Skeletal muscle satellite cell (primary cell): Measurements from ENCODE around the gene PFDN4. TPM values are rescaled to one million over a fixed set of nuclear protein-coding genes. Genes with fewer than 3 reads are reported as not detected.

Experiments used
- H3K27me3 ChIP-seq: 2 replicates; pipeline ENCODE4 v1.7.0; 2013; ENCODE audit warnings: low read length; ENCODE audit not compliant: control insufficient read depth, insufficient read depth
- H3K36me3 ChIP-seq: 2 replicates; pipeline ENCODE4 v1.7.0; 2013; ENCODE audit warnings: mild to moderate bottlenecking, control low read depth, low read length; ENCODE audit not compliant: insufficient read depth
- H3K4me1 ChIP-seq: 2 replicates; pipeline ENCODE4 v1.7.0; 2013; ENCODE audit warnings: low read length; ENCODE audit not compliant: control insufficient read depth, insufficient read depth
- H3K4me2 ChIP-seq: 2 replicates; pipeline ENCODE4 v1.7.0; 2013; ENCODE audit warnings: mild to moderate bottlenecking, low read length
- H3K4me3 ChIP-seq: 2 replicates; pipeline ENCODE4 v1.7.0; 2013; ENCODE audit warnings: low read length
- H3K9ac ChIP-seq: 2 replicates; pipeline ENCODE4 v1.7.0; 2013; ENCODE audit warnings: mild to moderate bottlenecking, low read depth, low read length, moderate library complexity
- H3K9me3 ChIP-seq: replicated peaks from 2 replicates; pipeline ENCODE4 v1.7.0; 2013; ENCODE audit warnings: mild to moderate bottlenecking, control low read depth, low read length
- total RNA-seq: library from RNA; depleted of rRNA; stranded (reverse); fragments of >200 nt; gene quantifications from 2 replicates; pipeline ENCODE4 v1.2.3, GENCODE V29; 2012; rRNA removed

Gene PFDN4, protein sequence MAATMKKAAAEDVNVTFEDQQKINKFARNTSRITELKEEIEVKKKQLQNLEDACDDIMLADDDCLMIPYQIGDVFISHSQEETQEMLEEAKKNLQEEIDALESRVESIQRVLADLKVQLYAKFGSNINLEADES
- total RNA-seq = 84.7 and 135 TPM in 2 replicates

DNA sequence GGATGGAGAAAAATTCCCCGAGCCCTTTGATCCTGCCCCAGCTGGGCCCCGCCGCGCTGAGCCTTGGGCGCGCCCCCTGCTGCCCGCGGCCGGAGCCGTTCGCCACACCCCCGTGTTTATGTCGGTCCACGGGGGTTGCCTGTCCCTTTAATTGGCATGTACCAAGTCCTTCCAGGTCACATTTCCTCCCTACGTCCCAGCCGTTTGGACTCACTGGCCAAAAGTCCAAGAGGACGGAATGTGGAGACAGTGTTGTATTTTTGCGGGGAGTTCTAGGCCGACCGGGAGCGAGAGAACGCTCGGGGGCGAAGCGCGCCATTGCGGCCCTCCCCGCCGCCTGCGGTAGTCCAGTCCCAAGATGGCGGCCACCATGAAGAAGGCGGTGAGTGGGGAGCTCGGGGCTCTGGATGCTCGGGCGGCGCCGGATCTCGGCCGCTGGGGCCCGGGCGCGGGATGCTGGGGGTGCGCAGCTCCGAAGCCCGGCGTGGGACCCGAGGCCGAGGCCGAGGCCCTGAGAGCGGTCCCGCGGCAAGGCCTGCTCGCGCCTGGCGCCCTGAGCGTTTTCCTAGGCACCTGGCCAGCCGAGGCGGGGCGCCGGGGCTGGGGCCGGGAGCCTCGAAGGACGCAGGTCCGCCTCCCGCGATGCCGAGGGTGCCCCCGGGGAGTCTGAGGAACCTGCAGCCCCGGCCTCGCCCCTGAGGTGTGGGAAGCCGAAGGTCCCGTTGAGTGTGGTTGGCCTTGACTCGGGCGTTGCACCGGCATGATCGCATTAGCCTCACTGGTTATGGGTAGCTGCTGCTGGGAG lies at the start of gene PFDN4:
Gene PFDN4 (plus strand): TSS at position 345 of the 805 bp plus-strand sequence. CDS start 14 bp downstream, at position 359.
- H3K36me3 ChIP-seq = no peaks in the 10 kb centered on the region
- peak within 1 kb of the TSS; percentile 87 for H3K4me3 ChIP-seq
- H3K9ac ChIP-seq = peak within 1 kb of the TSS; percentile 99
- peaks cover 27% of the 10 kb centered on the region for H3K27me3 ChIP-seq
- peak within 1 kb of the TSS; percentile 90 for H3K4me2 ChIP-seq
- H3K4me1 ChIP-seq = peaks cover 16% of the 10 kb centered on the region
- H3K9me3 ChIP-seq = no peaks in the 10 kb centered on the region

DNA sequence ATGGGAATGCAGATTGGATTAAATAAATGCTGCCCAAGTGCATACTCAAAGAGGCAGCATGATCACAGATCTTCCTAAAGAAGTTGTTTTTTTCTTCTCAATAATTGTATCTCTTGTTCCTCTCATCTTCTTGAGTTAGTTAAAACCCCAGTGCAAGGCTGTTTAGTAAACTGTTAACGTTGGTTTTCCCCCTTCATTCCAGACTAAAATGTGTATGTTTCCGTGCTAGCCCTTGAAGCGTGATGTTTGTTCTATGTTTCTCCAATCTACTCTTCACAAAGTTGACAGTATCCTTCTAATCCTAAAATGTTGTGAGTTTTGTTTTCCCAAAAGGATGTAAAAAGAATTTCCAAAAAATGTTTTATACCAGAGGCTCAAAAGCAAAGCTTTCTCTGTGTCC lies 49.7 kb upstream of the PFDN4 start:
- no peak overlapping the region for H3K4me3 ChIP-seq
- no peaks in the 10 kb centered on the region for H3K4me1 ChIP-seq
- H3K36me3 ChIP-seq = no peaks in the 10 kb centered on the region
- no peak overlapping the region for H3K9ac ChIP-seq
- H3K27me3 ChIP-seq = peaks cover 59% of the 10 kb centered on the region
- no peaks in the 10 kb centered on the region for H3K9me3 ChIP-seq
- H3K4me2 ChIP-seq = no peak overlapping the region

DNA sequence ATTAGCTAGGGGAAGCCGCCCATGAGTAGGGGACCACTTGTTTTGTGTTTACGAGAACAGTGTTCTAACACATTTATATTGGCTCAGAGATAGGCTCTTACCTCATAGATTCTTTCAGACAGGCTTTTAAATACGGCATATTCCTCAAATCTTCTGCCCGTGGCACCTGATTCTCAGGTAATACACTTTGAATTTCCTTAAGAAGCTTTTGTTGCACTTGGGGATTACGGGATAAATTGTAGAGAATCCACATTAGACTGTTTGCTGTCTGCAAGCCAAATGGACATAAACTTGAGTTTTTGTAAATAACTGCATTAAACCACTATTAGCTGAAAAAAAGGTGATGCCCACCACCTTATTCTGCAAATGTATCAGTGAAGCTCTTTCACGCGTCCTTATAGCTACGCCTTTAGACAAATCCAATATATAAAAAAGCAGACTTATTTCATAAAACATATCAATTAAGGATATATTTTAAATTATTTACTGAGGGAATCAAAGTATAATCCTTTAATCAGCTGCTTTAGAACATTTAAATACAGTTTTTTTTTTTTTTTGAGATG lies 49.0 kb upstream of the PFDN4 start:
- Histone ChIP-seq H3K4me2 (no peak overlapping the region), H3K4me1 (no peaks in the 10 kb centered on the region), H3K9ac (no peak overlapping the region), H3K4me3 (no peak overlapping the region), H3K9me3 (no peaks in the 10 kb centered on the region), H3K27me3 (peaks cover 62% of the 10 kb centered on the region), H3K36me3 (no peaks in the 10 kb centered on the region)

DNA sequence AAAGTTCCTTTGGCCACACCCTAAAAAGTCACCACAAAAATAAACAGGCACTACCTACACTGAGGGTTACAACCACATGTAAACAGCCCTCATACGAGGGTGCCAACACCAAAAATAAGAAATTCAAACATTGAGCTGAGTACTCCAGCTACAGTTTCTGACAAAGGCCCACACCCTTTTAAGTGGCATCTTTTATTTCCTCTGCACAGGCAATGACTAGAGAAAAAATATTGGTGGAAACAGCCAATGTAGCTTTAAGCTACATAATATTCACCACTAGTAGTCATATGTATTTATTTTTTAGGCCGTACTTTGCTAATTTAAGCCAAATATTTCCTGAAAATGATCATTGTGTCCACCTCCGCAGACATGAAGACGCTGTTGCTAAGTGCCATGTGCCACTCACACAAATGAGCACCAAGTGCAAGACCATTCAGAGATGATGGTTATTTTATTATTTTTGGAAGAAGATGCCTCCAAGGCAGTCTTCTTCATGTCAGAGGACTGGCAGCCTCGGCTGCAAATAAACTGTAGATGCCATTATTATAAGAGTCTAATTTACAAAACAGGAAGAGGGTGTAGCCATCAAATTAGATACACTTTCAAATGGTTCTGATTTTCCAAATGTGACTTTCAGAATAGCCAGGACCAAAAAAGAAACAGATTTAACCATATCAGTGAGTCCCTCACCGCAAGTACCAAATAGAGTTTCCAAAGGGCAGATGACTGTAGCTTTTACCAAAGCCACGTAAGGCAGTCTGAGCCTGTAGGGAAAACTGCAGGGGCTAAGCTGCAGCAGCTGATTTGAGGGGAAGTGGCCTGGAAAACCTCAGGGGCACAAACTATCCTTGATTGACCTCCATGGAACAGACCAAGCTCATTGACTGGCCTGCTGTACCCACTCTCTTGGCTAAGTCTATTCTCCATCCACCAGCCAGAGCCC lies 47.6 kb upstream of the PFDN4 start:
- Histone ChIP-seq H3K4me2 (no peak overlapping the region), H3K27me3 (peaks cover 69% of the 10 kb centered on the region), H3K9ac (no peak overlapping the region), H3K4me1 (no peaks in the 10 kb centered on the region), H3K4me3 (no peak overlapping the region), H3K9me3 (no peaks in the 10 kb centered on the region), H3K36me3 (no peaks in the 10 kb centered on the region)

DNA sequence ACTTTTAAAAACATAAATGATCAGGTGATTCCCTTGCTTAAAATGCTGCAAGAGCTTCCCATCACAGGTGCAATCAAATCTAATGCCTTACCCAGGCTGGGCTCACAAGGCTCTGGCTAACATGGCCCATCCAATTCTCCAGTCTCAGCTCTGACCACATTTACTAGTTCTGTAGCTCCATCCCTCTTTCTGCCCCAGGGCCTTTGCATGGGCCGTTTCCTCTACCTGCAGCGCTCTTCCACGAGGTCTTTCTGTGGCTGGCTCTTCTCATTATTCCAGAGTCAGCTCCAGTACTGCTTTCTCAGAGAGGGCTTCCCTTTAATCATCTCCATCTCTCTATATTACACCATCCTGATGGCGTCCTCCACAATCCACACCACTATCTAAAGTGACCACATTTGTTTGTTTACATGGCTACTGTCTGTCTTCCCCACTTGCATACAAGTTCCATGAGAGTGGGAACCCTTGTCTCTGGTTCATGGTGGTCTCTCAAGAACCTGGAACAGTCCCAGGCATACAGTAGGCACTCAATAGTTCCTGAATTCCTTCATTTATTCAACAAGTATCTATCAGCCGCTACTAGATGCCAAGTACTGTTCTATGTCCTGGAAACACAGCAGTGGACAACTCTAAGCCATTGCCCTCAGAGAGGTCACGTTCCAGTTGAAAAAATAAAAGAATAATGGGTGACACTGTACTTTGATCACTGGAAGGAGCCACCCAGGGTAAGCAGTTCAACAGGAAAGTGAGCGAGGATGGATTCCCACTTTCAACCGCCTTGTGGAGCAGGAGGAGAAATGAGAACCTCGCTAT lies 46.7 kb upstream of the PFDN4 start:
- no peaks in the 10 kb centered on the region for H3K4me1 ChIP-seq
- H3K9me3 ChIP-seq = no peaks in the 10 kb centered on the region
- peaks cover 71% of the 10 kb centered on the region for H3K27me3 ChIP-seq
- no peak overlapping the region for H3K4me2 ChIP-seq
- H3K4me3 ChIP-seq = no peak overlapping the region
- no peak overlapping the region for H3K9ac ChIP-seq
- H3K36me3 ChIP-seq = no peaks in the 10 kb centered on the region

DNA sequence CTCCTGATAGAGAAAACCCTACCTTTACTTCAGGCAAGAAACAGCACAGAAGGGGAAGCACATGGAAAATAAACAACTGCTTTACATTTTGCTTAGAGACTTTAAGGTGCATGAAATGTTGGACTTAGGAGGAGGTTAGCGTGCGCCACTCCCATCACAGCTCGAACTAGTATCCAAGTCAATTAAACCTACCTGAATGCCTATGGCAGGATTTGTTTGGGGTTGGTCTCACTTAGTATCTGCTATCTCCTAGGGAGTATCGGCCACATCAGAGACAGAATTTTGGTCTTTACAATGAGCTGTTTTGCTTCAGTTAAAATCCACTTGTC lies 46.1 kb upstream of the PFDN4 start:
- H3K27me3 ChIP-seq = peaks cover 66% of the 10 kb centered on the region
- H3K4me2 ChIP-seq = no peak overlapping the region
- no peaks in the 10 kb centered on the region for H3K36me3 ChIP-seq
- H3K9me3 ChIP-seq = no peaks in the 10 kb centered on the region
- no peaks in the 10 kb centered on the region for H3K4me1 ChIP-seq
- no peak overlapping the region for H3K9ac ChIP-seq
- H3K4me3 ChIP-seq = no peak overlapping the region

DNA sequence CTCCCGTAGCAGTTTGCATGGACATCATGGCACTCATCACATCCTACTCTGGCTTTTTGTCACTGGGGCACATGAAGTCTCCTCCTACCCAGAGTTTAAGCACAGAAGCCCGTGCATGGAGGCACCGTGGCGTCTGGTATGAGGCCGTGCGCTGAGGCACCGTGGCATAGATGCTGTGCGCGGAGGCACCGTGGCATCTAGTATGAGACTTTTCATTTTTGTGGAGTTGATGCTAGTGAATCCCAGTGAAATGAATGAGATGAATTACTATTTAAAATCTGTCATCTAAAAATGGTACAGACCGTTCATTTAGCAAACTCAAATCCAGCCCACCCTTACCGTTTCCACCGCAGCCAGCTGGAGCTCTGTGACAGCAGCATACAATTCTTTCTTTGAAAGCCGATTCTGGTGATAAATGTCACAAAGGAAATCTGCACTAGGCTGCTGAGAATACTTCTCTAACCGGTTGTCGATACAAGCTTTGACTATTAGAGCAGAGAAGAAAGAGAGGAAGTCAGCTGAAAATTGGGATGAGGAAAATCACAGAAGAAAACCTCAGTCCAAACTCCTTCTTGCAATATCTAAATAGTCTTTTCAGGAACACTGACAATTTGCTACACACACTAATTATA lies 45.4 kb upstream of the PFDN4 start:
- Histone ChIP-seq H3K4me3 (no peak overlapping the region), H3K9ac (no peak overlapping the region), H3K4me1 (no peaks in the 10 kb centered on the region), H3K36me3 (no peaks in the 10 kb centered on the region), H3K9me3 (no peaks in the 10 kb centered on the region), H3K4me2 (no peak overlapping the region), H3K27me3 (peaks cover 61% of the 10 kb centered on the region)

DNA sequence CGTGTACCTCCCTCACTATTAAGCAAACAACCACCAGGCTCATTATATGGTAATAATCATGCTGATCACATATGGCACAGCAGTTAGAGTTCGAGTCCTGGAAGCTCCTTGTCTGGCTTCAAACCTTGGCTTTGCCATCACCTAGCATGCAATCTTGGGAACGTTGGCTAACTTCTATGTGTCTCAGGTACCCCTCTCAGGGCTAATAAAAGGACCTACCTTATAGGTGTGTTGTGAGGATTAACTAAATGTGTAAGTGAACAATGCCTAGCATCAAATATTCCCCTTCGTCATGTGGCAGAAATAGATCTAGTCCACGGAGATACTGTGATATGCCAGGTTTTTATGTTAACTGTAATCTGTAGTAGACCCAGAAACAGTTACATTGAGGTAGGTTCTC lies 44.5 kb upstream of the PFDN4 start:
- no peak overlapping the region for H3K4me3 ChIP-seq
- no peaks in the 10 kb centered on the region for H3K36me3 ChIP-seq
- H3K9me3 ChIP-seq = no peaks in the 10 kb centered on the region
- H3K27me3 ChIP-seq = peaks cover 60% of the 10 kb centered on the region
- no peaks in the 10 kb centered on the region for H3K4me1 ChIP-seq
- H3K4me2 ChIP-seq = no peak overlapping the region
- H3K9ac ChIP-seq = no peak overlapping the region

DNA sequence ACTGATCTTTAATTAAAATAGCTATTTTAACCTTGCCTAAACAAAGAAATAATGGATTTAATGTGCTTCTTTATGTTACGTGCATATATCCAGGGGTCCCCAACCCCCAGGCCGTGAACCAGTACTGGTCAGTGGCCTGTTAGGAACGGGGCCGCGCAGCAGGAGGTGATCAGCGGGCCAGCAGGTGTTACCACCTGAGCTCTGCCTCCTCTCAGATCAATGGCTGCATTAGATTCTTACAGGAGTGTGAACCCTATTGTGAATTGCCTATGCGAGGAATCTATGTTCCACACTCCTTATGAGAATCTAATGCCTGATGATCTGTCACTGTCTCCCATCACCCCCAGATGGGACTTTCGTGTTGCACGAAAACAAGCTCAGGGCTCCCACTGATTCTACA lies 42.9 kb upstream of the PFDN4 start:
- no peaks in the 10 kb centered on the region for H3K4me1 ChIP-seq
- no peaks in the 10 kb centered on the region for H3K9me3 ChIP-seq
- H3K36me3 ChIP-seq = no peaks in the 10 kb centered on the region
- peaks cover 67% of the 10 kb centered on the region for H3K27me3 ChIP-seq
- no peak overlapping the region for H3K4me3 ChIP-seq
- no peak overlapping the region for H3K4me2 ChIP-seq
- no peak overlapping the region for H3K9ac ChIP-seq

DNA sequence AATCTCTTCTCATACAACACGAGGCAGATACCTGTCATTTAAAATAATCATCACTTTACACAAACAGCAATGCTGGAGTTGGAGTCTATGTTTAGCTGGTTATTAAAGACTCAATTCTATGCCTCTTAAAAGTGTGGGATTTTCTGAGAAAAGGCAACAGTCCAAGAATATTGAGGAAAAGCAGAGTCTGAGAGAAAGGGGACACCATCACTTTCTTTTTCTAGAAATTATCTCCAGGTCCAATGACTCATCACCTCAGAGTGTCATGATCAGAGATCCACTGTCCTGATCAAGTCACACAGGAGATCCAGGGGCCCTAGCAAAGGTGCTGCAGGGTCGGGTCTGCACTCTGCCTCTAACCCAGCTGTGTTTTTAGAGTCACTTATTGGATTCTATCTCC lies 42.1 kb upstream of the PFDN4 start:
- Histone ChIP-seq H3K9ac (no peak overlapping the region), H3K4me1 (no peaks in the 10 kb centered on the region), H3K4me3 (no peak overlapping the region), H3K36me3 (no peaks in the 10 kb centered on the region), H3K27me3 (peaks cover 66% of the 10 kb centered on the region), H3K9me3 (no peaks in the 10 kb centered on the region), H3K4me2 (no peak overlapping the region)
